ENCODE data around the gene THAP4. TPM values are rescaled to one million over a fixed set of nuclear protein-coding genes. Genes with fewer than 3 reads are reported as not detected.

Gene THAP4
- total RNA-seq, 2 experiments from 2014 or later = 45.1 to 48.9 TPM

GRCh38 chr2:241546771-241547498 lies 90.0 kb downstream of the THAP4 start:
- no peaks in the 10 kb centered on the region for H3K4me1 Mint-ChIP-seq (ENCODE audit: low read depth)
- CTCF ChIA-PET = no interaction called here
- ATAC-seq = no peak
- TF ChIP-seq, protein P1, sequence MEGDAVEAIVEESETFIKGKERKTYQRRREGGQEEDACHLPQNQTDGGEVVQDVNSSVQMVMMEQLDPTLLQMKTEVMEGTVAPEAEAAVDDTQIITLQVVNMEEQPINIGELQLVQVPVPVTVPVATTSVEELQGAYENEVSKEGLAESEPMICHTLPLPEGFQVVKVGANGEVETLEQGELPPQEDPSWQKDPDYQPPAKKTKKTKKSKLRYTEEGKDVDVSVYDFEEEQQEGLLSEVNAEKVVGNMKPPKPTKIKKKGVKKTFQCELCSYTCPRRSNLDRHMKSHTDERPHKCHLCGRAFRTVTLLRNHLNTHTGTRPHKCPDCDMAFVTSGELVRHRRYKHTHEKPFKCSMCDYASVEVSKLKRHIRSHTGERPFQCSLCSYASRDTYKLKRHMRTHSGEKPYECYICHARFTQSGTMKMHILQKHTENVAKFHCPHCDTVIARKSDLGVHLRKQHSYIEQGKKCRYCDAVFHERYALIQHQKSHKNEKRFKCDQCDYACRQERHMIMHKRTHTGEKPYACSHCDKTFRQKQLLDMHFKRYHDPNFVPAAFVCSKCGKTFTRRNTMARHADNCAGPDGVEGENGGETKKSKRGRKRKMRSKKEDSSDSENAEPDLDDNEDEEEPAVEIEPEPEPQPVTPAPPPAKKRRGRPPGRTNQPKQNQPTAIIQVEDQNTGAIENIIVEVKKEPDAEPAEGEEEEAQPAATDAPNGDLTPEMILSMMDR (IDR thresholded peaks at IDR 0.05) = no peak
- POLR2A ChIA-PET = no interaction called here
- intact Hi-C loops (cut with micrococcal nuclease) = no loop called here
- no peak overlapping the region for H3K27ac Mint-ChIP-seq
- no peak for DNase-seq
- H3K27me3 Mint-ChIP-seq = peaks cover 25% of the 10 kb centered on the region
- no peak overlapping the region for H3K4me3 Mint-ChIP-seq
- H3K9me3 Mint-ChIP-seq = no peaks in the 10 kb centered on the region
- no peaks in the 10 kb centered on the region for H3K36me3 Mint-ChIP-seq (ENCODE audit: low read depth)

DNA sequence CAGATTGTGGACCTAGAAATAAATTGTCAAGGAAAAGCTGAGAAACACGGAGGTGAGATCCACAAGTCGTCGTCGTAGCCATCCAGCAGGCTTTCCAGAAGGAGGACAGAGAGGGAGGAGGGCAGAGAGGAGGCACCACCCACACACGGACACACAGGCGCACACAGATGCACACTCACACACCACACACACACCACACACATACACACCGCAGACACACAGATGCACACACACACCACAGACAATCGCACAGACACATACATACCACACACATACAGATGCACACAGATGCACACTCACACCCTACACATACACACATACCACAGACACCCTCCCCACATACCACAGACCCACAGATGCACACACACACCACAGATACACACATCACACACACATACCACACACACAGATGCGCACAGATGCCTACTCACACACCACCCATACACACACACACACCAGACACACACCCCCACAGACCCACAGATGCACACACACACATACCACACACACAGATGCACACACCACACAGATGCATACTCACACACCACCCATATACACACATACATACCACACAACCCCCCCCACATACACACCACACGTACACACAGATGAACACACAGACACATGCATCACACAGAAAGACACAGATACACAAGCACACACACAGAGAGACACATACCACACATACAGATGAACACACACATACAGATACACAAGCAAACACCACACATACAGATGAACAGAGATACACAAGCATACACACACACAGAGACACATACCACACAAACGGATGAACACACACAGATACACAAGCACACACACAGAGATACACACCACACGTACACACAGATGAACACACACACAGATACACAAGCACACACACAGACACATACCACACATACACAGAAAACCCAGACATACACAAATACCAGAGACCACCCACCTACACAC lies 91.2 kb downstream of the THAP4 start:
- no peak for DNase-seq
- Mint-ChIP-seq H3K36me3 (ENCODE audit: low read depth) (no peaks in the 10 kb centered on the region), H3K4me1 (ENCODE audit: low read depth) (no peaks in the 10 kb centered on the region), H3K27me3 (peaks cover 18% of the 10 kb centered on the region), H3K27ac (no peak overlapping the region), H3K4me3 (no peak overlapping the region), H3K9me3 (no peaks in the 10 kb centered on the region)
- no peak for ATAC-seq
- TF ChIP-seq, protein P1 (IDR thresholded peaks at IDR 0.05) = no peak
- intact Hi-C loops (cut with micrococcal nuclease) = no loop called here
- ChIA-PET CTCF (no interaction called here), POLR2A (no interaction called here)

DNA sequence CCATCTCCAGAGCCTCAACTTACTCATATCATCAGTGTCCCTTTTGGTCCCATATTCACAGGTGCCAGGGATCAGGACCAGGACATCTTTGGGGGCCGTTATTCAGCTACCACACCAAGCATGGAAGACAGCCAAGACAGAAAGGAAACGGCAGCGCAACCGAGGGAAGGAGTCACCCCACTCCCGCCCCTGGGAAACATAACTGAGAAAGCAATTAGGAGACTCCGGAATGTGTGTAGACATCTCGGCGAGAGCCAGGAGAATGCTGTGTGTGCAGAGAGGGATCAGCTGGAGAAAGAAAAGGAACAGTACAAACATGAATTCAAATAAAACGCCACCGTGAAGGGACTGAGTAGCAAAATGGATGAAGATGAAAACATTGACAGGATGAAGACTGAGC lies 91.9 kb downstream of the THAP4 start:
- no peak for ATAC-seq
- intact Hi-C loops (cut with micrococcal nuclease) = no loop called here
- Mint-ChIP-seq H3K27ac (no peak overlapping the region), H3K4me1 (ENCODE audit: low read depth) (peaks cover 3% of the 10 kb centered on the region), H3K27me3 (peaks cover 21% of the 10 kb centered on the region), H3K9me3 (no peaks in the 10 kb centered on the region), H3K36me3 (ENCODE audit: low read depth) (no peaks in the 10 kb centered on the region), H3K4me3 (no peak overlapping the region)
- POLR2A ChIA-PET = no interaction called here
- DNase-seq = no peak
- CTCF ChIA-PET = no interaction called here
- TF ChIP-seq, protein P1 (IDR thresholded peaks at IDR 0.05) = no peak

- ATAC-seq = no peak
- no peak for DNase-seq
- TF ChIP-seq, protein P1 (IDR thresholded peaks at IDR 0.05) = no peak
- CTCF ChIA-PET = interaction anchor here (0.9 kb wide), 1 partner anchor 14 kb away, joined by 3 read pairs; no protein-coding TSS in a partner anchor
- H3K9me3 Mint-ChIP-seq = no peaks in the 10 kb centered on the region
- intact Hi-C loops (cut with micrococcal nuclease) = no loop called here
- POLR2A ChIA-PET = no interaction called here
- H3K27me3 Mint-ChIP-seq = peaks cover 26% of the 10 kb centered on the region
- no peak overlapping the region for H3K4me3 Mint-ChIP-seq
- peaks cover 3% of the 10 kb centered on the region for H3K4me1 Mint-ChIP-seq (ENCODE audit: low read depth)
- no peak overlapping the region for H3K27ac Mint-ChIP-seq
- H3K36me3 Mint-ChIP-seq (ENCODE audit: low read depth) = no peaks in the 10 kb centered on the region
Observed at GRCh38 chr2:241542278-241542605, 94.7 kb downstream of the THAP4 start.
